NCI-H146 treated with DMSO at 0.1 percent for 48 hours (cell line): ENCODE data around the gene RNU5B-1.
"Not testable (repeated sequence)": the region's sequence is repeated elsewhere in the genome, so short reads cannot be mapped to it uniquely, and the experiment has no call there.

Source experiments
- DNase-seq: peaks from one replicate; lab custom pipeline; 2025; ENCODE audit not compliant: unreplicated experiment; lab: John Stamatoyannopoulos, UW

The RNU5B-1 gene

GRCh38 chr15:65339920-65340319 is 35.4 kb downstream of the RNU5B-1 start:
- no peak for DNase-seq

DNA sequence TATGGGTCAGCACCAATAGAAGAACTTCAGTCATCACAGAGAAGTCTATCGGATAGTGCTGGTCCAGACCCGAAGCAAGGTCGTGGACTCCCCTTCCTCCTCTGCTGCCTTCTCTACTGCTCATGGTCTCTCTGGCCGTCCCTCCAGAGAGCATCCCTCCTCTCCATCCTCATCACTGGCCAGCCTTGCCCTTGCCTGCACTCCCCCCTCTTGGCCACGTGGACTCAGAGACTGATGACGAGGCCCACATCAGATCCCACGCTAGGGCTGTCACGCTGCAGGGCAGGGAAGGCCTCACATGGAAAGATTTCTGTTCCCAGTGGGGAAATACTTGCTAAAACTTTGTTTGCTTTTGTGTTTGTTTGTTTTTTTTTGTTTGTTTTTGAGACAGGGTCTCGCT is 38.0 kb downstream of the RNU5B-1 start:
- no peak for DNase-seq

DNA sequence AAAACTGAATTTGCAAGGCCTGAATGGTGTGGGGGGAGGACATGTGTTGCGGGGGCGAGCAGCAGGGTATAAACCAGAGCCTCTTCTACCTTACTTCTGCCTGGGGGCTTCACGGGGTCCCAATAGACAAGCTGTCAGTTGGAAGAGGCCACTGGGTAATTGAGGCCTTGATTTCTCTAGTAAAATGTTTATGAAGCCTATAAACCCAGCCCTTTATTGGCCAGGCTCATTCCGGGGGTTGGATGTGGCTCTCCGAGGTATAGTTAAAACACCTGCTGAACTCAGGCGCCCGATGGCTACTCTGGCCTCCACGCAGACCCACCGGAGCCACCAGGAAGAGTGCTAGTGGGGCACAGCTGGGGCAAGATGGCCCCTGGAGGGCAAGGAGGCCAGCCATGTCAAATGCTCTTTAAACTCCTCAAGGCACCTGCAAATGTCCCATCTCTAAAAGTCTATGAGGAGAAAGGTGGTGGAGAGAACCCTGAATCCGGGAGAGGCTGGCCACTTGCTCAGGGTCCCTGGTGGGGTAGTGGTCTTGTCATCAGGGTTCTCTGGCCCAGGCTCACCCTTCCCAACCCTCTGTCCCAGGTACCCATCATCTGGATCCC is 39.0 kb downstream of the RNU5B-1 start:
- DNase-seq, result no peak

DNA sequence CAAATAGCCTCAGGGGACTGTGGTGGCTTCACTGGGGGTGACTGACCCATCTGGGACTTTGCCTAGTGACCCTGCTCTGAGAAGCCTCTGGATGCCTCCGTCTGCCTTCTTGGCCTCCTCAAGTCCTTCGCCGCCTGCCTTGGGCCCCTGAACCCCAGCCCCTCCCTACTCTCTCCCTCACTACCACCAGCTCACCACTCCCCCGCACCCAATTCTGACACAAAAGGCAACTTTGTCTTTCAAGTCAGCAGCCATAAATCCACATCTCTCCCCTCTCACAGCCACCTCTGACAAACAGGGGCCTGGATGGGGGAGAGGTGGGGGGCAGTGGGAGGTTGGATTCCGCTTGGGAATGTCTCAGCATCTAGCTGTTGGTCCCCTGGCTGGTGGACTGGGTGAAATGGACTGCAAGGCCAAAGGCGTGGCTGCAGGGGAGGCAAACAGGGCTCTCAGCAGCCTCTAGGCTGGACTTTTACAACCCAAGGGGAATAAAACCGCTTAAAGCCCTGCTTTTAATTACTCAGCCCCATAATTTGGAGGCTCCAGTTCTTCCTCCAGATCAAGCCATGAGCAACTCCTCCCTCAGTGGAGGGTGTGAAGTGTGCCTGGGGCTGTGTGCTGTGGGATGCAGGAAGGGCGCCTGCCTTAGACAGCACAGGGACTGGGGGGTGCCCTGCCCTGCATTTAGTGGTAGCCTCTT is 39.9 kb downstream of the RNU5B-1 start:
- no peak for DNase-seq

DNA sequence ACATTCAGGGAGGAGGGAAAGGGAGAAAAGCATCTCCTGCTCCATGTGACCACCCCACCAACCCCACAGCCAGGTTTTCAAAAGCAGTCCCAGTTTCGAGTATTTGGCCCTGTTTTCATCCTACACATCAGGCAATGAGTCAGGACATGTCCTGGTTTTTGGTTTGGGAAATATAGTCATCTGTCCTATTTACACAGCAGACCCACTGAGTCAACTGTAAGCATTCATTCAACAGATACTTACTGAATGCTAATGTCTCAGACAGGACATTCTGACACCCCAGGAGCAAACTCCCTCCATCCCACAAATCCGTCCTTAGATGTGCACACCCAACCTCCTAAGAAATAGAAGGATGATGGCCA is 40.4 kb downstream of the RNU5B-1 start:
- DNase-seq, result no peak

DNA sequence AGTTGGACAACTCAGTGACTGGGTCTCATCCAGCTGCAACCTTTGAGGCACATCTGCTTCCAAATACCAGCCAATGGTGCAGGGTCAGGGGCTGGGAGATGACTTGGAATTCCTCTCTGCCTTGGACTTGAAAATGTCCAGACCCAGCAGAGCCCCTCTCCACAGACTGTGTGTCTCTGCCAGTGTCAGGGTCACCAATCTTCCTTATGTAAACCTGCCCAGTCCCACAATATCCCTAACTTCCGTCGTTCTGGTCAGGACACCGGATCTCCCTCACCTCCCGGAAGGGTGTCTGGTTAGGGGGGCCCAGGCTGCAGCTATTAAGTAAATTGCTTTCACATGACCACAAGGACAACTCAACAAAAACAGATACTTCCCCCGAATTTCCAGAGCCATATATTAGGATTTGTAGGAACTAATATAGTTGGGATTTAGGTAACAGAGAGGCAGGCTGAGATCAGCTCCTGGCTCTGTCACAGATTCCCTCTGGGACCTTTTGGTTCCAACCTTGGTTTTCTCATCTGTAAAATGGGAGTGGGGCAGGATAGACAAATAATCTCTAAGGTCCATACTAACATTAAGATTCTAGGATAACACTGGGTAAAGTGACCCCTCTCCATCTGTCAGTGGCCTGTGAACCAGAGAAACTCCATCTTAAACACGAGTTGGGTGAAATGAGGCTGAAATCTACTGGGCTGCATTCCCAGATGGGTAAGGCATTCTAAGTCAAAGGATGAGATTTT is 42.5 kb downstream of the RNU5B-1 start:
- no peak for DNase-seq

DNA sequence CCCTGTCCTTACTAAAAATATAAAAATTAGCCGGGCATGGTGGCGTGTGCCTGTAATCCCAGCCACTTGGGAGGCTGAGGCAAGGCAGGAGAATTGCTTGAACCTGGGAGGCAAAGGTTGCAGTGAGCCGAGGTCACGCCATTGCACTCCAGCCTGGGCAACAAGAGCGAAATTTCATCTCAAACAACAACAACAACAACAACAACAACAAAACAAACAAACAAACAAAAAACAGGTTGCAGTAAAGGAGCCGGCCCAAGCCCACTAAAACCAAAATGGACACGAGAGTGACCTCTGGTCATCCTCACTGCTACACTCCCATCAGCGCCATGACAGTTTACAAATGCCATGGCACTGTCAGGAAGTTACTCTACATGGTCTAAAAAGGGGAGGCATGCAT is 43.3 kb downstream of the RNU5B-1 start:
- not testable (repeated sequence) for DNase-seq

- no peak for DNase-seq
Measured at GRCh38 chr15:65349338-65349737, 44.9 kb downstream of the RNU5B-1 start.

- DNase-seq, result not testable (repeated sequence)
Measured at GRCh38 chr15:65351972-65352371, 47.5 kb downstream of the RNU5B-1 start.
